Gastroesophageal sphincter (tissue), 2 donors: ENCODE data around the gene PNLIPRP3.

Experiments used
- POLR2A ChIP-seq, 2 donors: fragments of 450-650 bp; IDR thresholded peaks; one replicate each; pipeline ENCODE4 v1.6.1; 2017; ENCODE audit warnings: antibody characterized with exemption in 2 of 2, mild to moderate bottlenecking in 2 of 2, moderate library complexity in 1 of 2
- POLR2AphosphoS5 ChIP-seq: sonication (generic); formaldehyde crosslinking; IDR thresholded peaks from one replicate; pipeline ENCODE4 v1.6.1; 2017; ENCODE audit warnings: antibody characterized with exemption

GRCh38 chr10:116382290-116382689, 45.4 kb upstream of the PNLIPRP3 start:
- TF ChIP-seq POLR2A (IDR thresholded peaks at IDR 0.05) (no peak), POLR2AphosphoS5 (no peak)
